Esophagus squamous epithelium (tissue), 5 donors: ENCODE data around the gene RRAD. TPM values are rescaled to one million over a fixed set of nuclear protein-coding genes. Genes with fewer than 3 reads are reported as not detected.

Experiments
- DNase-seq: peaks from one replicate; lab custom pipeline; 2025; lab: John Stamatoyannopoulos, UW
- H3K27ac ChIP-seq, 4 donors: fragments of 200-600 bp; sonication (generic); one replicate each; pipeline ENCODE4 v1.5.1; 2016 to 2019; ENCODE audit warnings: mild to moderate bottlenecking in 1 of 4
- H3K27me3 ChIP-seq, 4 donors: fragments of 200-600 bp; sonication (generic); 1 replicate in 3 of 4; 2 replicates in 1 of 4; pipeline versions ENCODE4 v1.5.1 to v1.6.0; 2017 to 2021; ENCODE audit warnings: antibody characterized with exemption in 1 of 4
- H3K36me3 ChIP-seq, 3 donors: fragments of 200-600 bp; sonication (generic); one replicate each; pipeline ENCODE4 v1.5.1; 2016 to 2019
- H3K4me1 ChIP-seq, 3 donors: fragments of 200-600 bp; sonication (generic); one replicate each; pipeline ENCODE4 v1.5.1; 2017 to 2019
- H3K4me3 ChIP-seq, 4 donors: fragments of 200-600 bp; sonication (generic); 1 replicate in 3 of 4; 2 replicates in 1 of 4; pipeline ENCODE4 v1.5.1; 2016 to 2019; ENCODE audit warnings: mild to moderate bottlenecking in 2 of 4, moderate library complexity in 1 of 4
- H3K9me3 ChIP-seq, 3 donors: fragments of 200-600 bp; sonication (generic); one replicate each; pipeline ENCODE4 v1.5.1; 2016 to 2019
- CTCF ChIP-seq, 6 experiments: fragments of 450-650 bp in 4 of 6; fragments of 200-600 bp in 2 of 6; sonication (generic) in 2 of 6; IDR thresholded peaks; one replicate each; pipeline ENCODE4 v1.5.1; 2016 to 2019; ENCODE audit warnings: antibody characterized with exemption in 6 of 6, mild to moderate bottlenecking in 4 of 6, moderate library complexity in 4 of 6
- POLR2A ChIP-seq, 4 donors: fragments of 450-650 bp; IDR thresholded peaks; one replicate each; pipeline ENCODE4 v1.6.1; 2017; ENCODE audit warnings: antibody characterized with exemption in 4 of 4, mild to moderate bottlenecking in 4 of 4, moderate library complexity in 3 of 4
- WGBS, 2 donors: methylation state at CpG; one replicate each; pipeline ENCODE4 v1.1.5; 2018; 5-methylcytosine and 5-hydroxymethylcytosine counted together
- intact Hi-C: fragments of 100-400 bp; cut with DNase I; formaldehyde crosslinking; loops from one replicate; pipeline ENCODE4 v1.15.0; 2022
- total RNA-seq, 4 donors: library from RNA; depleted of rRNA; stranded (reverse); fragments of >200 nt; gene quantifications; one replicate each; pipeline ENCODE4 v1.1.0, GENCODE V29; 2016
- donor health status: DM: yes; HTN: yes; CAD: no.

RRAD gene
- total RNA-seq, 4 donors from 2014 or later, result 68.7 to 208 (median 129) TPM

- 15 to 19% methylated on average over 18 to 25 of the region's 72 CpGs for WGBS, 2 donors
- H3K36me3 ChIP-seq, result peaks cover 0 to 30% (median 0%) of the 10 kb centered on the region in 3 donors
- no peak for DNase-seq
- TF ChIP-seq CTCF (IDR thresholded peaks at IDR 0.05) (peak; percentile 18 to 75 (median 52)), POLR2A (IDR thresholded peaks at IDR 0.05) (no peak)
- intact Hi-C loops, result no loop called here
- peaks cover 40 to 99% (median 53%) of the 10 kb centered on the region in 3 donors for H3K4me1 ChIP-seq
- peak overlapping the region; percentile 81 to 90 (median 85) for H3K27ac ChIP-seq
- H3K9me3 ChIP-seq, result no peaks in the 10 kb centered on the region
- peaks cover 0 to 35% (median 0%) of the 10 kb centered on the region in 4 donors for H3K27me3 ChIP-seq
- peak overlapping the region; percentile 50 to 73 (median 61) for H3K4me3 ChIP-seq
These were observed 611 bp downstream of the RRAD start for GRCh38 chr16:66924527-66925321.

GRCh38 chr16:66923866-66924265 lies 1.5 kb downstream of the RRAD start:
- peak overlapping the region; percentile 50 to 73 (median 61) for H3K4me3 ChIP-seq
- intact Hi-C loops, result no loop called here
- TF ChIP-seq CTCF (IDR thresholded peaks at IDR 0.05), result no peak
- H3K4me1 ChIP-seq, result peaks cover 46 to 99% (median 50%) of the 10 kb centered on the region in 3 donors
- H3K9me3 ChIP-seq, result no peaks in the 10 kb centered on the region
- DNase-seq, result no peak
- peaks cover 0 to 30% (median 0%) of the 10 kb centered on the region in 3 donors for H3K36me3 ChIP-seq
- H3K27me3 ChIP-seq, result peaks cover 0 to 35% (median 0%) of the 10 kb centered on the region in 4 donors
- WGBS, 2 donors, result 32 to 34% methylated on average over 3 of the region's 3 CpGs
- H3K27ac ChIP-seq, result peak overlapping the region; percentile 81 to 90 (median 85)

- H3K27ac ChIP-seq, result peak overlapping the region; percentile 81 to 90 (median 85)
- intact Hi-C loops, result no loop called here
- H3K9me3 ChIP-seq, result no peaks in the 10 kb centered on the region
- peaks cover 0 to 35% (median 0%) of the 10 kb centered on the region in 4 donors for H3K27me3 ChIP-seq
- TF ChIP-seq POLR2A (IDR thresholded peaks at IDR 0.05) (no peak), CTCF (IDR thresholded peaks at IDR 0.05) (no peak)
- peaks cover 46 to 96% (median 49%) of the 10 kb centered on the region in 3 donors for H3K4me1 ChIP-seq
- DNase-seq, result no peak
- WGBS, 2 donors, result 17 to 49% methylated on average over 2 to 17 of the region's 18 CpGs
- peak overlapping the region; percentile 50 to 73 (median 61) for H3K4me3 ChIP-seq
- H3K36me3 ChIP-seq, result peaks cover 0 to 30% (median 0%) of the 10 kb centered on the region in 3 donors
These were observed 2.0 kb downstream of the RRAD start for GRCh38 chr16:66923247-66923731.

- WGBS, 2 donors, result 77 to 84% methylated on average over 19 to 25 of the region's 42 CpGs
- no peak for DNase-seq
- H3K27me3 ChIP-seq, result peaks cover 0 to 35% (median 0%) of the 10 kb centered on the region in 4 donors
- peak overlapping the region; percentile 38 to 87 (median 69) for H3K27ac ChIP-seq
- no peak for TF ChIP-seq POLR2A (IDR thresholded peaks at IDR 0.05)
- TF ChIP-seq CTCF (IDR thresholded peaks at IDR 0.05), result no peak
- peaks cover 0 to 30% (median 0%) of the 10 kb centered on the region in 3 donors for H3K36me3 ChIP-seq
- no peaks in the 10 kb centered on the region for H3K9me3 ChIP-seq
- intact Hi-C loops, result no loop called here
- peaks cover 44 to 82% (median 46%) of the 10 kb centered on the region in 3 donors for H3K4me1 ChIP-seq
- peak overlapping the region in 2 of 4 donors; percentile 34 to 68 for H3K4me3 ChIP-seq
These were observed 3.4 kb downstream of the RRAD start for GRCh38 chr16:66921729-66922450.
